Esophagus muscularis mucosa (tissue), 4 donors: ENCODE data around the gene BRF1. TPM values are rescaled to one million over a fixed set of nuclear protein-coding genes. Genes with fewer than 3 reads are reported as not detected.

Source experiments
- DNase-seq: peaks from one replicate; pipeline ENCODE4 v3.0.0-alpha.2; 2017; ENCODE audit errors: extremely low spot score
- H3K27ac ChIP-seq, 4 donors: fragments of 200-600 bp; sonication (generic); replicated peaks in 1 of 4; 1 replicate in 3 of 4; 2 replicates in 1 of 4; pipeline ENCODE4 v1.5.1; 2016 to 2019; ENCODE audit warnings: mild to moderate bottlenecking in 1 of 4
- H3K27me3 ChIP-seq, 4 donors: fragments of 200-600 bp; sonication (generic); one replicate each; pipeline versions ENCODE4 v1.5.1 to v1.6.0; 2016 to 2019
- H3K36me3 ChIP-seq, 4 donors: fragments of 200-600 bp; sonication (generic); one replicate each; pipeline ENCODE4 v1.5.1; 2016 to 2019
- H3K4me1 ChIP-seq, 4 donors: fragments of 200-600 bp; sonication (generic); one replicate each; pipeline ENCODE4 v1.5.1; 2016 to 2019
- H3K4me3 ChIP-seq, 4 donors: fragments of 200-600 bp; sonication (generic); 1 replicate in 2 of 4; 2 replicates in 2 of 4; pipeline ENCODE4 v1.5.1; 2016 to 2019; ENCODE audit warnings: mild to moderate bottlenecking in 4 of 4, moderate library complexity in 1 of 4
- H3K9me3 ChIP-seq, 4 donors: fragments of 200-600 bp; sonication (generic); 1 replicate in 3 of 4; 2 replicates in 1 of 4; pipeline ENCODE4 v1.5.1; 2016 to 2019
- EP300 ChIP-seq: sonication (generic); formaldehyde crosslinking; IDR thresholded peaks from one replicate; pipeline ENCODE4 v1.6.1; 2017; ENCODE audit warnings: antibody characterized with exemption
- POLR2A ChIP-seq: fragments of 450-650 bp; IDR thresholded peaks from one replicate; pipeline ENCODE4 v1.6.1; 2017; ENCODE audit warnings: antibody characterized with exemption, moderate library complexity, mild to moderate bottlenecking, low read depth
- POLR2AphosphoS5 ChIP-seq, 2 donors: sonication (generic); formaldehyde crosslinking; IDR thresholded peaks; one replicate each; pipeline ENCODE4 v1.6.1; 2017; ENCODE audit warnings: antibody characterized with exemption in 2 of 2
- WGBS: methylation state at CpG from one replicate; pipeline ENCODE4 v1.1.5; 2018; 5-methylcytosine and 5-hydroxymethylcytosine counted together
- intact Hi-C: fragments of 100-400 bp; cut with DNase I; formaldehyde crosslinking; loops from one replicate; pipeline ENCODE4 v1.15.1; 2023
- total RNA-seq, 4 donors: library from RNA; depleted of rRNA; stranded (reverse); fragments of >200 nt; gene quantifications; one replicate each; pipeline versions ENCODE4 v1.1.0 to v1.2.1, GENCODE V29; 2016
- TF ChIP-seq, protein P1 (sequence below), 3 experiments: fragments of 200-600 bp in 2 of 3; fragments of 450-650 bp in 1 of 3; sonication (generic) in 2 of 3; IDR thresholded peaks; one replicate each; pipeline ENCODE4 v1.5.1; 2017 to 2019; ENCODE audit warnings: antibody characterized with exemption in 3 of 3, mild to moderate bottlenecking in 2 of 3, moderate library complexity in 1 of 3

The BRF1 gene
- total RNA-seq, 4 donors from 2014 or later = 23.0 to 47.3 (median 41.4) TPM

DNA sequence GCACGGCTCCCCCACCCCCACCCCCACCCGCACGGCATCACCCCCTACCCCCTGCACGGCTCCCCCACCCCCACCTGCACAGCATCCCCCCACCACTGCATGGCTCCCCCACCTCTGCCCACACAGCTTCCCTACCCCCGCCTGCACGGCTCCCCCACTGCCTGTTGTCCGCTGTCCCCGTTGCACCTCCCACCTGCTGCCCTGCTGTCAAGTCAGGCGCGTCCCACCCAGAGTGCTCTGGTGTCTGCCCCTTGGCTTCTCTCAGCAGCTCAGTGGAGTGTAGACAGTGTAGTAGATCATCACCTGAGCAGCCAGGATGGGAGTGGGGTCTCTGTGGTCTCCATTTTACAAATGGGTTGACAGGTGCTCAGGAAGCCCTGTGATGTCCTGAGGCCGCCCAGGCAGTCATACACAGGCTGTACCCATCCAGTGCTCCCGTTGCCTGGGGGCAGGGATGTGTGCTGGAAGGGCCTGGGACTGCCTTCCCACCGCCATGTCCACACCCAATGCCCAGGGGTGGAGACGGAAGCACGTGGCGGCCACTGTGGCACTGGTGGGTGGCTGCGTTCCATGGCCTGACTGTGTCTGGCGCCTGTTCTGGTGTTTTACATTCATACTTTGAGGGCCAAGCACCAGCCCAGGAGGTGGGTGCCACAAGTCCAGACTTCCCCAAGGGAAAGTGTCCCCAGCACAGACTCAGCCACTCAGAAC, 46.2 kb upstream of the BRF1 start:
- Histone ChIP-seq H3K27me3 (no peaks in the 10 kb centered on the region), H3K27ac (no peak overlapping the region), H3K9me3 (no peaks in the 10 kb centered on the region), H3K4me3 (no peak overlapping the region), H3K36me3 (peaks cover 0 to 27% (median 23%) of the 10 kb centered on the region in 4 donors), H3K4me1 (peaks cover 3 to 48% (median 32%) of the 10 kb centered on the region in 4 donors)
- 82% methylated on average over 5 of the region's 18 CpGs for WGBS
- no peak for TF ChIP-seq POLR2AphosphoS5 (IDR thresholded peaks at IDR 0.05)
- TF ChIP-seq, protein P1, sequence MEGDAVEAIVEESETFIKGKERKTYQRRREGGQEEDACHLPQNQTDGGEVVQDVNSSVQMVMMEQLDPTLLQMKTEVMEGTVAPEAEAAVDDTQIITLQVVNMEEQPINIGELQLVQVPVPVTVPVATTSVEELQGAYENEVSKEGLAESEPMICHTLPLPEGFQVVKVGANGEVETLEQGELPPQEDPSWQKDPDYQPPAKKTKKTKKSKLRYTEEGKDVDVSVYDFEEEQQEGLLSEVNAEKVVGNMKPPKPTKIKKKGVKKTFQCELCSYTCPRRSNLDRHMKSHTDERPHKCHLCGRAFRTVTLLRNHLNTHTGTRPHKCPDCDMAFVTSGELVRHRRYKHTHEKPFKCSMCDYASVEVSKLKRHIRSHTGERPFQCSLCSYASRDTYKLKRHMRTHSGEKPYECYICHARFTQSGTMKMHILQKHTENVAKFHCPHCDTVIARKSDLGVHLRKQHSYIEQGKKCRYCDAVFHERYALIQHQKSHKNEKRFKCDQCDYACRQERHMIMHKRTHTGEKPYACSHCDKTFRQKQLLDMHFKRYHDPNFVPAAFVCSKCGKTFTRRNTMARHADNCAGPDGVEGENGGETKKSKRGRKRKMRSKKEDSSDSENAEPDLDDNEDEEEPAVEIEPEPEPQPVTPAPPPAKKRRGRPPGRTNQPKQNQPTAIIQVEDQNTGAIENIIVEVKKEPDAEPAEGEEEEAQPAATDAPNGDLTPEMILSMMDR (IDR thresholded peaks at IDR 0.05) = no peak
- no peak for TF ChIP-seq POLR2A
- TF ChIP-seq EP300 = no peak
- intact Hi-C loops = no loop called here
- no peak for DNase-seq

DNA sequence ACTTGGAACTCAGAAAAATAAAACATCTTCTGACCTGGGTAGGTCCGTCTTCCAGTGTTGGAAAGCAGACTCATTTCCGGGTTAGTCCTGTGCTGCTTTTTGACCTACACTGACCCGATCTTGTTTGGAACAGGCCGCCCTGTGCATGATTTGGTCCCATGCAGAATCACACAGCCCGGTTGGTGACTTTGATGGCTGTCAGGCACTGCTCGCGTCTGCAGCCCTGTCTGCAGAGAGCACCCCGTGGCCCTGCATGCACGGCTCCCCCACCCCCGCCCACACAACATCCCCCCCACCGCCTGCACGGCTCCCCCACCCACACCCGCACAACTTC, 45.4 kb upstream of the BRF1 start:
- intact Hi-C loops = no loop called here
- WGBS = 72% methylated on average over 9 of the region's 13 CpGs
- no peak for DNase-seq
- TF ChIP-seq, protein P1 (IDR thresholded peaks at IDR 0.05) = no peak
- no peak for TF ChIP-seq POLR2A
- no peak for TF ChIP-seq POLR2AphosphoS5 (IDR thresholded peaks at IDR 0.05)
- TF ChIP-seq EP300 = no peak
- peaks cover 8 to 53% (median 37%) of the 10 kb centered on the region in 4 donors for H3K4me1 ChIP-seq
- no peak overlapping the region for H3K4me3 ChIP-seq
- H3K36me3 ChIP-seq = peaks cover 0 to 27% (median 22%) of the 10 kb centered on the region in 4 donors
- no peak overlapping the region for H3K27ac ChIP-seq
- no peaks in the 10 kb centered on the region for H3K27me3 ChIP-seq
- no peaks in the 10 kb centered on the region for H3K9me3 ChIP-seq

DNA sequence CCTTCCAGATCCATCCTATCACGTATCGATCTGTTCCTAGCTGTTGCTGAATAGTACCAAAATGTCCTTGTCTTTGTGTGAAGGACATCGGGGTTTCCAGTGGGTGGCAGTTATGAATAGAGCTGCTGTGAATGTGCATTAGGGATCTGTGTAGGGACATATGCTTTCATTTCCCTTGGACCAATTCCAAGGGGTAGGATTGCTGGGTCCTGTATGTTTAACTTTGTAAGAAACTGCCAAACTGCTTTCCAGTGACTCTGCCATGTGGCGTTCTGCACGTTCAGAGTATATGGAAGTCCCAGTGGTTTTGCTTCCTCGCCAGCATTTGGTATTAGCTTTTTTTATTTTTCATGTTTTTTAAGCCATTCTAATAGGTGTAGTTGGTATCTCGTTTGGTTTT, 42.4 kb upstream of the BRF1 start:
- Histone ChIP-seq H3K27me3 (no peaks in the 10 kb centered on the region), H3K36me3 (peaks cover 0 to 2% (median under 1%) of the 10 kb centered on the region in 4 donors), H3K4me3 (no peak overlapping the region), H3K9me3 (no peaks in the 10 kb centered on the region), H3K27ac (peak overlapping the region in 3 of 4 donors; percentile 15 to 83 (median 78)), H3K4me1 (peaks cover 27 to 75% (median 58%) of the 10 kb centered on the region in 4 donors)
- no peak for TF ChIP-seq EP300
- TF ChIP-seq, protein P1 (IDR thresholded peaks at IDR 0.05) = no peak
- no peak for TF ChIP-seq POLR2AphosphoS5 (IDR thresholded peaks at IDR 0.05)
- TF ChIP-seq POLR2A = no peak
- 70% methylated on average over 7 of the region's 7 CpGs for WGBS
- no peak for DNase-seq
- intact Hi-C loops = no loop called here

DNA sequence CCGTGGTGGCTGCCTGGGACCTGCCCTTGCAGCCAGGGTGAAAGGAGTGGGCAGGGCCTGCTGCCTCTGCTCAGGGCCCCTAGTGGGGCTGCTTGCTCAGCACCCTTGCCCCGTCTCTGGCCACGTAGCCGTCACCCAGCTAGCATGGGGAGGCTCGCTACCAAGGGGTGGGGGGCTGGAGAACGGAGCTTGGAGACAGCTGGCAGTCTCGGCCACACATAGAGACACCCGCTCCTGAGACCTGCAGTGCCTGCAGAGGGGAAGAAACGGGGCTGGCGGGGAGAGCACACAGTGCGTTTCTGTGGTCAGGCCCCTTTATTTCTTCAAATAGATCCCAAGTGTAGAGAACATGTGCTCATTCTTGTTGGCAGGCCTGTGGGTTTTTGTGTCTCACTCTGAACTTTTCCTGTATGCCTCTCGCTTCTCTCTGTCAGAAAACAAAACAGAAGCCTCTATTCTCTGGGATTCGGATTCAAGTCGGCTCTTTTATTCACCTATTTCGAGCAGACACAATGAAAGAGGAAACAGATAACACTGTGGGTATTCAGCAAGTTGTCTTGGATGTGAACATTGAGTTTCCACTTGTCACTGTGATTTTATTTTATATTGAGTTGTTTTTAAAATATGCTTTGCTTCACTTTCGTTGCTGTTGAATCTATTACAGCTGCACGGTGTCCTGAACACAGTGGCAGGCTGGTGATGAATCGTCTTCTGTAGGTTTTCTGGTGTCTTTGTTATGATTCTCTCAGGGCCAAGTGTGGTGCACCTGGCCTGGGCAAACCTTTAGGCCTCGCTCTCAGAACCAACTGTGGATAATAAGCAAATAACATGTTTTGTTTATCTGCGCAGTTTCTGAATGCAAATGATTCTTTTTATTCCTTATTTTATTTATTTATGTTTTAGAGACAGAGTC, 40.3 kb upstream of the BRF1 start:
- 33% methylated on average over 18 of the region's 20 CpGs for WGBS
- Histone ChIP-seq H3K4me3 (peak overlapping the region in 1 of 4 donors; percentile 3), H3K9me3 (no peaks in the 10 kb centered on the region), H3K36me3 (no peaks in the 10 kb centered on the region), H3K27me3 (no peaks in the 10 kb centered on the region), H3K27ac (peak overlapping the region; percentile 53 to 83 (median 72)), H3K4me1 (peaks cover 41 to 77% (median 61%) of the 10 kb centered on the region in 4 donors)
- no peak for DNase-seq
- intact Hi-C loops = no loop called here
- no peak for TF ChIP-seq EP300
- TF ChIP-seq POLR2AphosphoS5 (IDR thresholded peaks at IDR 0.05) = no peak
- TF ChIP-seq, protein P1 (IDR thresholded peaks at IDR 0.05) = no peak
- no peak for TF ChIP-seq POLR2A
